Pancreas (tissue), 10 donors: ENCODE results near the gene WNK1. TPM values are rescaled to one million over a fixed set of nuclear protein-coding genes. Genes with fewer than 3 reads are reported as not detected.
A peak's percentile ranks its signal among the peaks of the same experiment; 100 is the strongest.
"Not testable (repeated sequence)": the region's sequence is repeated elsewhere in the genome, so short reads cannot be mapped to it uniquely, and the experiment has no call there.

Experiments
- ATAC-seq, 4 donors: fragments of 200-7000 bp; cut with Tn5 transposase; one replicate each; pipeline versions ENCODE4 v1.8.0 to v1.9.1; 2020; ENCODE audit warnings: mild to moderate bottlenecking in 4 of 4, moderate library complexity in 4 of 4
- DNase-seq, 6 donors: peaks; one replicate each; pipeline ENCODE4 v3.0.0-alpha.2; 2020
- FAIRE-seq: peaks from 2 replicates; lab custom pipeline; 2012; peaks lifted over from hg19 to GRCh38; lab: Jason Lieb, UNC
- H3K27ac ChIP-seq, 4 donors: fragments of 200-600 bp; sonication (generic); 1 replicate in 3 of 4; 2 replicates in 1 of 4; pipeline versions ENCODE4 v1.5.0 to v1.8.0; 2020
- H3K27me3 ChIP-seq, 4 donors: fragments of 200-600 bp; one replicate each; pipeline ENCODE4 v1.8.0; 2021
- H3K36me3 ChIP-seq, 3 donors: fragments of 200-600 bp; sonication (generic) in 1 of 3; one replicate each; pipeline versions ENCODE4 v1.5.0 to v1.8.0; 2020 to 2021
- H3K4me1 ChIP-seq, 3 donors: fragments of 200-600 bp; one replicate each; pipeline ENCODE4 v1.8.0; 2021
- H3K4me3 ChIP-seq, 4 donors: fragments of 200-600 bp; sonication (generic) in 2 of 4; one replicate each; pipeline versions ENCODE4 v1.5.0 to v1.8.0; 2020 to 2021
- H3K9me3 ChIP-seq, 4 donors: fragments of 200-600 bp; one replicate each; pipeline ENCODE4 v1.8.0; 2021
- CTCF ChIP-seq, 4 donors: fragments of 200-600 bp; sonication (generic) in 3 of 4; IDR thresholded peaks; one replicate each; pipeline versions ENCODE4 v1.5.0 to v1.8.0; 2021; ENCODE audit warnings: antibody characterized with exemption in 4 of 4
- WGBS, 2 donors: extraction: QIAGEN DNeasy Blood & Tissue Kit; methylation state at CpG; one replicate each; pipeline ENCODE4 v1.1.7; 2013; 5-methylcytosine and 5-hydroxymethylcytosine counted together
- intact Hi-C, 3 donors: fragments of 100-400 bp; cut with DNase I; formaldehyde crosslinking; loops; one replicate each; pipeline versions ENCODE4 v1.11.1 to v1.14.2; 2022
- polyA plus RNA-seq, 2 donors: library from polyadenylated mRNA; stranded (reverse); fragments of 200-250 nt; gene quantifications; one replicate each; pipeline ENCODE4 v1.2.3, GENCODE V29; 2013
- total RNA-seq, 6 donors: library from RNA; stranded (reverse); fragmentation: NEBNext Ultra II Directional in 4 of 6; extraction: Animal tissue kit (Norgen Biotek cat#: 25700) in 4 of 6; gene quantifications; one replicate each; pipeline versions ENCODE4 v1.2.1 to v1.2.4, GENCODE V29; 2021 to 2023
- donor health status: healthy with polysubstance abuse.
- donor health status: DM: no; HTN: no; CAD: no; lungs with moderate emphysema.
- donor health status: DM: no; HTN: no; CAD: no.
- donor health status: control.
- donor health status: control.
- donor health status: Bipolar disorder and iron deficiency.
- donor health status: DM: yes; HTN: yes; CAD: no.
- donor health status: DM: no; HTN: no; CAD: no.
- donor health status: DM: no; HTN: no; CAD: no.
- donor health status: DM: yes; HTN: yes; CAD: no.

Gene WNK1
- total and polyA plus RNA-seq, 8 donors: 10.9 to 73.9 (median 39.6) TPM

GRCh38 chr12:785706-786105, 33.3 kb downstream of the WNK1 start:
- ATAC-seq (no peak), FAIRE-seq (peak; percentile 13), DNase-seq (no peak)
- Histone ChIP-seq H3K27me3 (no peaks in the 10 kb centered on the region), H3K9me3 (no peaks in the 10 kb centered on the region), H3K27ac (no peak overlapping the region), H3K36me3 (no peaks in the 10 kb centered on the region), H3K4me1 (peaks cover 4 to 36% (median 17%) of the 10 kb centered on the region in 3 donors), H3K4me3 (no peak overlapping the region)
- intact Hi-C loops: no loop called here
- whole genome bisulfite sequencing, 2 donors: 84 to 92% methylated on average over 2 of the region's 2 CpGs
- TF ChIP-seq CTCF (IDR thresholded peaks at IDR 0.05): no peak

GRCh38 chr12:788288-788687, 35.9 kb downstream of the WNK1 start:
- Histone ChIP-seq H3K9me3 (no peaks in the 10 kb centered on the region), H3K27ac (peak overlapping the region in 1 of 4 donors; percentile 2), H3K4me3 (no peak overlapping the region), H3K27me3 (no peaks in the 10 kb centered on the region), H3K36me3 (no peaks in the 10 kb centered on the region), H3K4me1 (peaks cover 0 to 30% (median 11%) of the 10 kb centered on the region in 3 donors)
- intact Hi-C loops: no loop called here
- 65 to 83% methylated on average over 4 of the region's 4 CpGs for WGBS, 2 donors
- no peak for TF ChIP-seq CTCF (IDR thresholded peaks at IDR 0.05)
- FAIRE-seq (no peak), ATAC-seq (peak in 2 of 4 donors; percentile 8 to 18), DNase-seq (no peak)

- intact Hi-C loops, FAIRE-seq, H3K27me3 ChIP-seq, DNase-seq, H3K9me3 ChIP-seq, H3K4me3 ChIP-seq, H3K36me3 ChIP-seq: not testable (repeated sequence)
- Histone ChIP-seq H3K27ac (peak overlapping the region in 1 of 4 donors; percentile 2), H3K4me1 (peaks cover 0 to 30% (median 11%) of the 10 kb centered on the region in 3 donors)
- WGBS, 2 donors: 27 to 31% methylated on average over 4 of the region's 4 CpGs
- ATAC-seq: peak; percentile 31 to 85 (median 74)
Observed at GRCh38 chr12:788762-789161, 36.4 kb downstream of the WNK1 start.

GRCh38 chr12:789852-790563, 37.6 kb downstream of the WNK1 start:
- Histone ChIP-seq H3K27me3 (no peaks in the 10 kb centered on the region), H3K9me3 (no peaks in the 10 kb centered on the region), H3K4me1 (peaks cover 0 to 30% (median 11%) of the 10 kb centered on the region in 3 donors), H3K4me3 (no peak overlapping the region), H3K27ac (no peak overlapping the region), H3K36me3 (no peaks in the 10 kb centered on the region)
- FAIRE-seq (no peak), ATAC-seq (peak in 1 of 4 donors; percentile 13), DNase-seq (no peak)
- intact Hi-C loops: no loop called here
- no peak for TF ChIP-seq CTCF (IDR thresholded peaks at IDR 0.05)
- WGBS, 2 donors: 84 to 87% methylated on average over 3 of the region's 3 CpGs

GRCh38 chr12:790608-791007, 38.2 kb downstream of the WNK1 start:
- FAIRE-seq (no peak), DNase-seq (no peak), ATAC-seq (no peak)
- no peaks in the 10 kb centered on the region for H3K27me3 ChIP-seq
- no peak overlapping the region for H3K4me3 ChIP-seq
- H3K9me3 ChIP-seq: no peaks in the 10 kb centered on the region
- H3K36me3 ChIP-seq: no peaks in the 10 kb centered on the region
- no peak for TF ChIP-seq CTCF (IDR thresholded peaks at IDR 0.05)
- H3K4me1 ChIP-seq: peaks cover 0 to 30% (median 11%) of the 10 kb centered on the region in 3 donors
- WGBS, 2 donors: 79 to 93% methylated on average over 1 of the region's 1 CpG
- intact Hi-C loops: no loop called here
- H3K27ac ChIP-seq: no peak overlapping the region
